OCI-LY7 (cell line): ENCODE results near the gene KTN1.

Experiments
- EZH2phosphoT487 ChIP-seq: fragments of 200-600 bp; sonication (generic); IDR thresholded peaks from 2 replicates; pipeline ENCODE4 v1.6.1; 2018; ENCODE audit warnings: low read depth, borderline replicate concordance, mild to moderate bottlenecking, mixed run types, antibody characterized with exemption, low read length, moderate library complexity, mixed read lengths
- TF ChIP-seq, protein P1 (sequence below): fragments of 200-600 bp; sonication (generic); conservative IDR thresholded peaks from 2 replicates; pipeline ENCODE4 v1.5.1; 2014; ENCODE audit warnings: mild to moderate bottlenecking, antibody characterized with exemption, low read length, moderate library complexity, mixed read lengths

DNA sequence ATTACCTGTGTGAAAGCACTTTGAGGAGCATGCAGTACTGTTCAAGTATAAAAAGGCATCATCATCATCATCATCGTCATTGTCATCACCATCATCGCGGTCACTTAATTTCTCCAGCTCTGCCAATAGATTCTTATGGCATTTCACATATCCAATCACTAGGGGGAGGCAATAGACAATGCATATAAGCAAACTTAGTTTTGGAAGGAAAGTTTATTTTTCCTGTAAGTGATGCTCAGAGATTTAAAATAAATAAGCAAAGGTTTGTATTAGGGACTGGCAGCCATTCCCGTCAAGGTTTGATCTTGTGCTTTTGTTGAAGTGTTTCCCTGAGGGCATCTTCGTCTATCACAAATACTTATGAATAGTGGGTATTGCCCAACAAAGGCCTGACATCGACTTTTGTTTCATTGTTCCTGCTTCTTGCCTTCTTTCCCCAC, 127.4 kb downstream of the KTN1 start:
- TF ChIP-seq, protein P1, sequence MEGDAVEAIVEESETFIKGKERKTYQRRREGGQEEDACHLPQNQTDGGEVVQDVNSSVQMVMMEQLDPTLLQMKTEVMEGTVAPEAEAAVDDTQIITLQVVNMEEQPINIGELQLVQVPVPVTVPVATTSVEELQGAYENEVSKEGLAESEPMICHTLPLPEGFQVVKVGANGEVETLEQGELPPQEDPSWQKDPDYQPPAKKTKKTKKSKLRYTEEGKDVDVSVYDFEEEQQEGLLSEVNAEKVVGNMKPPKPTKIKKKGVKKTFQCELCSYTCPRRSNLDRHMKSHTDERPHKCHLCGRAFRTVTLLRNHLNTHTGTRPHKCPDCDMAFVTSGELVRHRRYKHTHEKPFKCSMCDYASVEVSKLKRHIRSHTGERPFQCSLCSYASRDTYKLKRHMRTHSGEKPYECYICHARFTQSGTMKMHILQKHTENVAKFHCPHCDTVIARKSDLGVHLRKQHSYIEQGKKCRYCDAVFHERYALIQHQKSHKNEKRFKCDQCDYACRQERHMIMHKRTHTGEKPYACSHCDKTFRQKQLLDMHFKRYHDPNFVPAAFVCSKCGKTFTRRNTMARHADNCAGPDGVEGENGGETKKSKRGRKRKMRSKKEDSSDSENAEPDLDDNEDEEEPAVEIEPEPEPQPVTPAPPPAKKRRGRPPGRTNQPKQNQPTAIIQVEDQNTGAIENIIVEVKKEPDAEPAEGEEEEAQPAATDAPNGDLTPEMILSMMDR: peak; percentile 67
- no peak for TF ChIP-seq EZH2phosphoT487
